Measurements from ENCODE around the gene SAG.

GRCh38 chr2:233369462-233369861 lies 61.8 kb downstream of the SAG start:
- TF ChIP-seq, protein P1, sequence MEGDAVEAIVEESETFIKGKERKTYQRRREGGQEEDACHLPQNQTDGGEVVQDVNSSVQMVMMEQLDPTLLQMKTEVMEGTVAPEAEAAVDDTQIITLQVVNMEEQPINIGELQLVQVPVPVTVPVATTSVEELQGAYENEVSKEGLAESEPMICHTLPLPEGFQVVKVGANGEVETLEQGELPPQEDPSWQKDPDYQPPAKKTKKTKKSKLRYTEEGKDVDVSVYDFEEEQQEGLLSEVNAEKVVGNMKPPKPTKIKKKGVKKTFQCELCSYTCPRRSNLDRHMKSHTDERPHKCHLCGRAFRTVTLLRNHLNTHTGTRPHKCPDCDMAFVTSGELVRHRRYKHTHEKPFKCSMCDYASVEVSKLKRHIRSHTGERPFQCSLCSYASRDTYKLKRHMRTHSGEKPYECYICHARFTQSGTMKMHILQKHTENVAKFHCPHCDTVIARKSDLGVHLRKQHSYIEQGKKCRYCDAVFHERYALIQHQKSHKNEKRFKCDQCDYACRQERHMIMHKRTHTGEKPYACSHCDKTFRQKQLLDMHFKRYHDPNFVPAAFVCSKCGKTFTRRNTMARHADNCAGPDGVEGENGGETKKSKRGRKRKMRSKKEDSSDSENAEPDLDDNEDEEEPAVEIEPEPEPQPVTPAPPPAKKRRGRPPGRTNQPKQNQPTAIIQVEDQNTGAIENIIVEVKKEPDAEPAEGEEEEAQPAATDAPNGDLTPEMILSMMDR (IDR thresholded peaks at IDR 0.05): no peak
- TF ChIP-seq POLR2A (IDR thresholded peaks at IDR 0.05): no peak
